ENCODE data around the gene CORO7. TPM values are rescaled to one million over a fixed set of nuclear protein-coding genes. Genes with fewer than 3 reads are reported as not detected.

The CORO7 gene
- total RNA-seq, 1 experiment from 2014 or later, result 42.1 TPM

- Histone ChIP-seq H3K4me1 (replicated peaks; ENCODE audit: insufficient read depth) (no peaks in the 10 kb centered on the region), H3K27me3 (ENCODE audit: insufficient read depth, low read depth) (no peaks in the 10 kb centered on the region), H4K20me1 (ENCODE audit: insufficient read depth) (no peaks in the 10 kb centered on the region), H2AFZ (no peak overlapping the region), H3K9me3 (ENCODE audit: insufficient read depth, low read depth) (no peaks in the 10 kb centered on the region), H3K4me2 (no peak overlapping the region), H3K79me2 (ENCODE audit: low read depth) (0 out of 2 replicates have a peak, but pooled peaks cover 1% of the 10 kb centered on the region), H3K9me2 (ENCODE audit: insufficient read depth) (no peaks in the 10 kb centered on the region), H3K36me3 (ENCODE audit: low read depth) (no peaks in the 10 kb centered on the region), H3K27ac (no peak overlapping the region), H3F3A (ENCODE audit: insufficient read depth, low read depth) (no peaks in the 10 kb centered on the region), H3K4me3 (no peak overlapping the region)
- intact Hi-C loops (cut with micrococcal nuclease; ENCODE audit: unreplicated experiment), result no loop called here
- POLR2A ChIA-PET (ENCODE audit: unreplicated experiment), result no interaction called here
- TF ChIP-seq CTCF (conservative IDR thresholded peaks at IDR 0.05) (no peak), EZH2 (IDR thresholded peaks at IDR 0.05; ENCODE audit: low read depth) (no peak)
- CTCF ChIA-PET, result no interaction called here
- no TSS peak for BruUV-seq (replicated peaks)
- DNase-seq, result peak in 1 of 2 experiments; percentile 77
These were observed 8.7 kb downstream of the CORO7 start for GRCh38 chr16:4407543-4408322.

GRCh38 chr16:4404967-4405696 lies 11.3 kb downstream of the CORO7 start:
- H3K4me2 ChIP-seq, result no peak overlapping the region
- TF ChIP-seq CTCF (conservative IDR thresholded peaks at IDR 0.05), result no peak
- no peak for TF ChIP-seq EZH2 (IDR thresholded peaks at IDR 0.05; ENCODE audit: low read depth)
- intact Hi-C loops (cut with micrococcal nuclease; ENCODE audit: unreplicated experiment), result loop anchor here (5.0 kb wide), 2 partner anchors 153 to 713 kb away; no protein-coding TSS in a partner anchor
- H3F3A ChIP-seq (ENCODE audit: insufficient read depth, low read depth), result no peaks in the 10 kb centered on the region
- no peak overlapping the region for H3K4me3 ChIP-seq
- H4K20me1 ChIP-seq (ENCODE audit: insufficient read depth), result no peaks in the 10 kb centered on the region
- no peak overlapping the region for H3K27ac ChIP-seq
- no peaks in the 10 kb centered on the region for H3K27me3 ChIP-seq (ENCODE audit: insufficient read depth, low read depth)
- no TSS peak for BruUV-seq (replicated peaks)
- DNase-seq, result no peak
- ChIA-PET CTCF (no interaction called here), POLR2A (ENCODE audit: unreplicated experiment) (interaction anchor here (0.5 to 0.6 kb wide), 2 partner anchors 41 to 235 kb away, joined by 3 read pairs; no protein-coding TSS in a partner anchor)
- peaks cover 4% of the 10 kb centered on the region; the same call in 1 of the 2 replicates for H3K4me1 ChIP-seq (replicated peaks; ENCODE audit: insufficient read depth)
- no peak overlapping the region for H2AFZ ChIP-seq
- no peaks in the 10 kb centered on the region for H3K9me3 ChIP-seq (ENCODE audit: insufficient read depth, low read depth)
- no peaks in the 10 kb centered on the region for H3K79me2 ChIP-seq (ENCODE audit: low read depth)
- no peaks in the 10 kb centered on the region for H3K9me2 ChIP-seq (ENCODE audit: insufficient read depth)
- no peaks in the 10 kb centered on the region for H3K36me3 ChIP-seq (ENCODE audit: low read depth)

- no peaks in the 10 kb centered on the region for H3K9me2 ChIP-seq (ENCODE audit: insufficient read depth)
- no peaks in the 10 kb centered on the region for H3F3A ChIP-seq (ENCODE audit: insufficient read depth, low read depth)
- H3K27me3 ChIP-seq (ENCODE audit: insufficient read depth, low read depth), result no peaks in the 10 kb centered on the region
- no peaks in the 10 kb centered on the region for H4K20me1 ChIP-seq (ENCODE audit: insufficient read depth)
- H3K9me3 ChIP-seq (ENCODE audit: insufficient read depth, low read depth), result no peaks in the 10 kb centered on the region
- peak in 1 of 2 experiments; percentile 50 for DNase-seq
- POLR2A ChIA-PET (ENCODE audit: unreplicated experiment), result interaction anchor here (0.5 to 0.6 kb wide), 3 partner anchors 40 to 212 kb away, joined by 3 to 8 read pairs (median 3); no protein-coding TSS in a partner anchor
- no peak overlapping the region for H2AFZ ChIP-seq
- peak; percentile 73 for TF ChIP-seq CTCF (conservative IDR thresholded peaks at IDR 0.05)
- no peak for TF ChIP-seq EZH2 (IDR thresholded peaks at IDR 0.05; ENCODE audit: low read depth)
- no peak overlapping the region for H3K27ac ChIP-seq
- CTCF ChIA-PET, result interaction anchor here (2.8 kb wide), 1 partner anchor 11 kb away, joined by 16 read pairs; no protein-coding TSS in a partner anchor
- H3K79me2 ChIP-seq (ENCODE audit: low read depth), result no peaks in the 10 kb centered on the region
- intact Hi-C loops (cut with micrococcal nuclease; ENCODE audit: unreplicated experiment), result loop anchor here (5.0 kb wide), 2 partner anchors 152 to 712 kb away; no protein-coding TSS in a partner anchor
- no peak overlapping the region for H3K4me2 ChIP-seq
- H3K4me3 ChIP-seq, result no peak overlapping the region
- BruUV-seq (replicated peaks), result no TSS peak
- H3K4me1 ChIP-seq (replicated peaks; ENCODE audit: insufficient read depth), result peaks cover 4% of the 10 kb centered on the region; the same call in 1 of the 2 replicates
- H3K36me3 ChIP-seq (ENCODE audit: low read depth), result no peaks in the 10 kb centered on the region
These were observed 12.0 kb downstream of the CORO7 start for GRCh38 chr16:4404247-4404966.

All from PC-9 (cell line).